GM19438 (cell line): ENCODE results near the gene ATP13A5.
A peak's percentile ranks its signal among the peaks of the same experiment; 100 is the strongest.

Experiments
- ATAC-seq: cut with Tn5 transposase; IDR thresholded peaks from one replicate; pipeline ENCODE4 v1.9.1; 2021; ENCODE audit warnings: low read depth; ENCODE audit not compliant: unreplicated experiment

The ATP13A5 gene

GRCh38 chr3:193378706-193379105 is at the start of gene ATP13A5:
ATP13A5 (minus strand) TSS chr3:193378753; CDS start chr3:193378725, 28 bp downstream.
- no peak for ATAC-seq

- ATAC-seq = no peak
These were observed 40.2 kb upstream of the ATP13A5 start for GRCh38 chr3:193418576-193419373.

- ATAC-seq = no peak
These were observed 38.1 kb upstream of the ATP13A5 start for GRCh38 chr3:193416629-193417028.

- ATAC-seq = no peak
These were observed 29.1 kb upstream of the ATP13A5 start for GRCh38 chr3:193407688-193408087.

- ATAC-seq = no peak
These were observed 28.6 kb upstream of the ATP13A5 start for GRCh38 chr3:193407112-193407511.

- ATAC-seq = no peak
These were observed 24.8 kb upstream of the ATP13A5 start for GRCh38 chr3:193403307-193403706.

GRCh38 chr3:193400304-193400703 is 21.8 kb upstream of the ATP13A5 start:
- no peak for ATAC-seq

GRCh38 chr3:193396451-193397244 is 18.1 kb upstream of the ATP13A5 start:
- no peak for ATAC-seq

GRCh38 chr3:193391902-193392301 is 13.3 kb upstream of the ATP13A5 start:
- no peak for ATAC-seq

- no peak for ATAC-seq
These were observed 10.8 kb upstream of the ATP13A5 start for GRCh38 chr3:193389335-193389734.

- no peak for ATAC-seq
These were observed 9.8 kb upstream of the ATP13A5 start for GRCh38 chr3:193388361-193388760.

- no peak for ATAC-seq
These were observed 9.0 kb upstream of the ATP13A5 start for GRCh38 chr3:193387596-193387995.

GRCh38 chr3:193377591-193377990 is 962 bp downstream of the ATP13A5 start:
- ATAC-seq = no peak

GRCh38 chr3:193375614-193376013 is 2.9 kb downstream of the ATP13A5 start:
- no peak for ATAC-seq

- ATAC-seq = peak; percentile 65
These were observed 5.8 kb downstream of the ATP13A5 start for GRCh38 chr3:193372783-193373182.

GRCh38 chr3:193367868-193368267 is 10.7 kb downstream of the ATP13A5 start:
- no peak for ATAC-seq

- ATAC-seq = no peak
These were observed 21.3 kb downstream of the ATP13A5 start for GRCh38 chr3:193357291-193357690.

- ATAC-seq = no peak
These were observed 24.1 kb downstream of the ATP13A5 start for GRCh38 chr3:193354423-193354822.

- no peak for ATAC-seq
These were observed 27.8 kb downstream of the ATP13A5 start for GRCh38 chr3:193350744-193351143.

- ATAC-seq = no peak
These were observed 29.9 kb downstream of the ATP13A5 start for GRCh38 chr3:193348686-193349085.
